ENCODE data around the gene SOCS3.
"Not testable (repeated sequence)": the region's sequence is repeated elsewhere in the genome, so short reads cannot be mapped to it uniquely, and the experiment has no call there.

SOCS3 gene

DNA sequence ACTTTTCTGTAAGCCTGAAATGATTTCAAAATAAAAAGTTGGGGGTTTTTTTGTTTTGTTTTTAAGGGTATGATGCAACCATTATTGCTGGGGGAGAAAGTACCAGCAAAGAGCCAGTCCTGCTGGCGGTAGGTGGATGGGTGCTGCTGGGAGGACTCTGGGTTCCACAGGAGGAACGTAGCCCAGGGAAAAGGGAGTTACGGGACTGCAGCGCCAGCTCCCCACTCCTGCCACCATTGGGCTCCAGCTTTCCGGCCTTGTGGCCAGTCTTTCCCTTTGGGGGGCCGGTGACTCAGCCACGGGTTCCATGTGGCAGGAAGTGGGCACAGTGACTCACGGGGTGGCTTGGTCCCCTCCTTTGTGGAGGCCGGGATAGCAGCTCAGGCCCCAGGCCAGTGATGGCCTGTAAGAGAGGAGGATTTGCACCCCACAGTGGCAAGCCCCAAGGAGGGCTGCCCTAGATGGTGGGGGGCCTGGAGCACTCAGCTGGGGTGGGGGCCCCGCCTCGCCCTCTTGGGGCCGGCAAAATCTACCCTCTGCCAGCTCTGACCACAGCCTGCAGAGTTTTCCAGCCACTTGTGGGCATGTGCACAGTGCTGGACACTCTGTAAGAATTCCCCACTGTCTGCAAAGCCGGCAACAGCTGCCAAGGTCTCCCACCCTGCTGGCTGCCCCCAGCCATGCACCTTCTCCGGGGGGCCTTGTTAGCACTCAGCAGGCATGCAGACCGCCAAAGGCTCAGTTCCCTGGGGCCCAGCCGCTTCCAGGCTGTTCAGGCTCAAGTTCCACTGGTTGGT lies 30.4 kb downstream of the SOCS3 start:
- DNase-seq (ENCODE audit: low spot score): peak; percentile 84

DNA sequence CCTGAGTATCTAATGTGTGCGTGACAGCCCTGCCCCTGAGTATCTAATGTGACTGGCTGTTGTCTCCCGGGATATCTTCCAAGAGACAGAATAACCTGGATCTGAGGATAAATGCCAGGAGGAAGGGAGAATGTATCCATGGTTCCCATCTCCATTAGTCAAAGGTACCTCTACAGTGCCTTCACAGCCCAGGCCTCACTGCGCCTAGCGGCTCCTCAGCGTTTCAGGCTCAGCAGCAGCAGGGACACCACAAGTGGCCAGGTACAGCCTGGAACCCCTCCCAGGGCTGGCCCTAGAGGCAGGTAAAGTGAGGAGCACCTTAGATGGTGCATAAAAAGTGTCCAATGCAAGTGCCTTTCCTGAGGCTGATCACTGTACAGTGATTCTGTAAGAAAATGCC lies 32.0 kb downstream of the SOCS3 start:
- DNase-seq (ENCODE audit: low spot score): no peak

DNA sequence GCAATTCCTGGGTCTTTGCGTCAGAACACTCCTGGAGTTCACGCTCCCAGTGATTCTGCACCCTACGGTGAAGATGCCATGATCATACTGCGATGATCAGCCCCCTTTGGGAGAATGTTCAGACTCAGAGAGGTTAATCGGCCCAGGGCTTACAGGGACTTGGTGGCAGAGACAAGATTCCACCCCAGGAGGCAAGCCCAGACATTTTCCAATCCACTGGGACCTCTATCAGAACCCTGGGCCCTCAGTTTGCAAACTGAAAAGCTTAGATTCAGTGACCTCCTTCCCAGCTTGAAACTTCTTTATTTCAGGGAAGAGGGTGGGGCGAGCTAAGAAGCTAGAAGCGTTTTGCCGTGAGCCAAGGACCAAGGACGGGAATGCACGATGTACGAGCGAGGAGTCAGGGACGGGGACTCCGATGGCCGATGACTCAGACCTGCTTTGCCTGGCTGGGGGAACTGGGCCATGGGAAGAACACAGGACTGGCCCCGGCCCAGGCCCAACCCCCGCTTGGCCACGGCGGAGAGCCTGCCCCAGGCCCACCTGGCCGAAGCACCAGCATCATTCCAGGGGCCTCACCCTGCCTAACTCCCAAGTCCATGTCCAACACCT lies 34.7 kb downstream of the SOCS3 start:
- peak; percentile 85 for DNase-seq (ENCODE audit: low spot score)

DNA sequence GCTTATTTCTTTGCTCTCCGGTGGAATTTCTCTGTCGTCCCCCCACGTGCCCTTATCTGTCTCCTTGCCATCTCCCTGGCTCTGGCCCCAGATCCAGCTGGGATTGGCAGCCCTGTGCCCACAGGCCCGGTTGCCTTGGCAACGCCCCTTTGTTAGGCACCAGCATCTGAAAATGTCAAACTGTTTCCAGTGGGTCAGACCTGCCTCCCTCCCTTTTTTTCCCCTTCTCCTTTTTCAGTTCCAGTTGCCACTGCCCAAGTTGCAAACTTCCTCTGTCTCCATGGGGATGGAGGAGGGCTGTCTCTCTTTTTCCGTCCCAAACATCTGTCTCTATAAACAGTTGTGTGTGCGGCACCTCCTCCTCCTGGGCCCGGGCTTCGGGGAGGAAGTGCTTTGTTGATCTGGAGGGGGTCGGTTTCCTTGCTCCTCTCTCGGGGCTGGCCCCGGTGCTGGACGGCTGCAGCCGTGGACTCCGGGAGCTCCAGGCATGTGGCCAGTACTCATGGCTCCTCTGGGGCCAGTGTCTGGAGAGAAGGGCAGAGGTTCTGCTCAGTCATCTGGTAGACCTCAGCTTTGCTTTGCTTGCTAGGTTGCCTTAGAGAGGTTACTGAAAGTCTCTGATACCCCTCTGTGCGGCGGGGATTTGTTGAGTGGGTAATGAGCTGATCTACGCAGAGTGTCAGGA lies 35.3 kb downstream of the SOCS3 start:
- peak; percentile 81 for DNase-seq (ENCODE audit: low spot score)

DNA sequence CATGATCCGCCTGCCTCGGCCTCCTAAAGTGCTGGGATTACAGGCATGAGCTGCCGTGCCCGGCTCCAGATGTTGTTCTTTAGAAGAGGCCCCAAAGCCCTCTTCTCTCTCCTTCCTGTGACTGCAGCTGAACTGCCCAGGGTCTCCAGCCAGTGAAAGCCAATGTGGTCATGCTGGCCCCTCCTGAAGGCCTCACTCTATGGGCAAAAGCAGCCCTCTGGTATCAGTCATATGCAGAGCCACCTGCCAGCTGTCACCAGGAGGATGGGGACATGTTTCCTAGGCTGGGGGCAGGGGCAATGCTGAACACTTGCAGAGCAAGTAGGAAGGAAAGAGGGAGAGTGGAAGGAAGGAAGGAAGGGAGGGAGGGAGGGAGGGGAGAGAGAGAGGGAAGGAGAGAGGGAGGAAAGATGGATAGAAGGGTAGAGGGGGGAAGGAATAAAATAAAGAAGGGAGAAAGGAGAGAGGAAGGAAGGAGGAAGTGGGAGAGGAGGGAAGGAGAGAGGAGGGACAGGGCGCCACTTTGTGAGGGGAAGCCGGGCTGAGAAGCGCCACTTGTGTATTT lies 36.0 kb downstream of the SOCS3 start:
- no peak for DNase-seq (ENCODE audit: low spot score)

DNA sequence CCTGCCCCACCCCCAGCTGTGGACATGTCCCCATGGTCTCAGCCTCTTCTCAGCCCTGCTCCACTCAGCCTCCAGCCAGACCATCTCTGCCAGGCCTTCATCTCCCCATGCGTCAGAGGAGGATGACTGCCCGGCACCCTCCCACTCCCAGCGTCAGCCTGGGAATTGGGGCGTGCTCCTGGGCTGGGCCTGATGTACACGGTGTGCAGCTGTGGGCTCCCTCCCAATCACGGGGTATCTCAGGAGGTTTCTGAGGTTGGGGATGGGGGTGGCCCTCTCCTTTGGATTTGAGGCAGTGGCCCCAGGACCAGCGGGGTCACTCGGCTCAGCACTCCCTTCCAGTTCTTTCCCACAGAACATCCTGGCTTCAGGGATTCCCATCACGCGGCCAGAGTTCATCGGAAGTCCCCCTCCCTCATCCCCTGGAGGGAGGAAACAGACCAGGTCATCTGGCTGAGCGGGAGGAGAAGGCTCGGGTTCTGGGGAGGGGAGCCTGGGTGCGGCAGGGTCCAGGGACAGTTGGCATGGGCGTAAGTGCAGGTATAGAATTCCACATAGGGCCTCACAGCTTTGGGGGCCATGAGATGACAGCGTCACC lies 36.9 kb downstream of the SOCS3 start:
- DNase-seq (ENCODE audit: low spot score): peak; percentile 59

DNA sequence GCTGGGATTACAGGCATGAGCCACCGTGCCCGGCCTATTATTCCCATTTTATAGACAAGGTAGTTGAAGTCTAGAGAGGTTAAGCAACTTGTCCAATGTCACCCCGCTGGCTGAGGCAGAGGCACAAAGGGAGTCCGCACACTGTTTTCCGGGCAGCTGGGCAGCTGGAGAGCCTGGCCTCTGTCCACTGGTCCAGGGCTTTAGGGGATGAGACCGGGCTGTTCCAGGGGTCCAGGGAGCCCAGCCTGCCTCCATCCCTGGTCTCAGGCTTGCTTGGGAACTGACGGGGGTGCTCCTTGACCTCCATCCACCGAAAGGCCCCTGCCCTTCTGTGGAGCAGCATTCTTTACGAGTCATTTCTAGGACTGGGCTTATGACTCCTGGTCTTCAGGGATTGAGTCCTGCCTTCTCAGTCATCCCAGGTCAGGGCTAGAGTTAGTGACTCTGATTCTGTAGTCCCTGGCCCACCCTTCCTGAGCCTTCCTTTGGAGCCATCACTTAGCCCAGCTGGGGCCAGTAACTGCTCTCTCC lies 37.5 kb downstream of the SOCS3 start:
- no peak for DNase-seq (ENCODE audit: low spot score)

DNA sequence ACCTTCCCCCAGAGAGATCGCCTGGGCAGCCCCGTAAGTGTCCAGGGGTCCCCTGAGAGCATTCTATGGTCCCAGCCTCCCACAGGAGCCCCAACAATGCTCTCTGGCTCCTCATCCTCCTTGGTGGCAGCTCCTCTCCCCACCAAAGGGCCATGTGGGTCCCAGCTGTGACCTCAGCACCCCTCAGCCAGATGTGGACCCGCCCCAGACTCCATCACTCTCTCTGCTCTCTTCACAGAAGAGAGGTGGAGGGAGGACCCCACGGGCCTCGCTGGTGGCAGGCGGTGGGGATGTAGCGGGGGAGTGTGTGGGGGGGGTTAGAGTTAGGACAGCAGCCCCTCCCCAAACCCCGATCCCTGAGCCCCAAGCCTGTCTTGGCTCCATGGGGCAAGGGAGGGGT lies 41.0 kb downstream of the SOCS3 start:
- no peak for DNase-seq (ENCODE audit: low spot score)

DNA sequence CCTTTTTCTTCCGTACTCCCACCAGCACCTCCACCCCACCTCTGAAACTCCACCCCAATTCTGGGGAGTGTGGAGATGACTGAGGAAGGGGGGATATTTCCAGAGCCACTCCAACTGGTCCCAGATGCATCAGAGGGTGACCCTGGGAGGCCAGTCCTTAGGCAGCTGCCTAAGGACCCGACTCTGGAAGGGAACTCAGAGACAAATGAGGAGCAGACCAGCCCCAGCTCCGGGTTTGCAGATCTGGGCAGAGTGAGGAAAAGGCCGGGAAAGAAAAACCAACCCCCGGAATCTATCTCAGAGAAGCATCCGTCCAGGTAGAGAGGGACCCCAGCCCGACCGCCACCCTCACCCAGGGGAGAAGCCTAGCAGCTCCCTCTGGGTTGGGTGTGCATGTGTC lies 41.5 kb downstream of the SOCS3 start:
- DNase-seq (ENCODE audit: low spot score): no peak

DNA sequence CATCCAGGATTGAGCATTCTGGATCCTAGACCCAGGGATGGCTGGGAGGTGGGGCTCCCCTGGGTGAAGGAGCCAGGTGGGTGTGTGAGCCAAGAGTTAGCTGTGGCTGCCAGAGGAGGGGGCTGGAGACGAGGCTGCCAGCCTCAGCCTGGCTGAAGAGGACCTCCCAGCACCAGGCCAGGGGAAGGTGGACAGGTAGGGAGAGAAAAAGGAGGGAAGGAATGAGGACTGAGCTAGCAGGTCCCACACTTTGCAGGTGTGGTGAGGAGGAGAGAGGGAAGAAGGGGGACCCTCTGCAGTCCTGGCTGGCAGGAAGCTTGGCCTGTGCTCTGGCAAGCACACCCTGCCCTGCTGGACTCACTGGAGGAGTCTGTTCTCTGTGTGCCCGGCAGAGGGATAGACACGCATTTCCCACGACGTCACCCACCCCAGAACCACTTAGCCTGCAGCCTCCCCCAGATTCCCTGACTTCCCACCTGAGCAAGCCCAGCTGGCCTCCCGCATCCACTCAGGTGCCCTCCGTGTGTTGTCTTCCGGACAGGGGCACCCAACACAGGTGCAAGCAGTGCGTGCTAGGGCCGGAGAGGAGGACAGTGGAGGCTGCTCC lies 42.0 kb downstream of the SOCS3 start:
- DNase-seq (ENCODE audit: low spot score): no peak

DNA sequence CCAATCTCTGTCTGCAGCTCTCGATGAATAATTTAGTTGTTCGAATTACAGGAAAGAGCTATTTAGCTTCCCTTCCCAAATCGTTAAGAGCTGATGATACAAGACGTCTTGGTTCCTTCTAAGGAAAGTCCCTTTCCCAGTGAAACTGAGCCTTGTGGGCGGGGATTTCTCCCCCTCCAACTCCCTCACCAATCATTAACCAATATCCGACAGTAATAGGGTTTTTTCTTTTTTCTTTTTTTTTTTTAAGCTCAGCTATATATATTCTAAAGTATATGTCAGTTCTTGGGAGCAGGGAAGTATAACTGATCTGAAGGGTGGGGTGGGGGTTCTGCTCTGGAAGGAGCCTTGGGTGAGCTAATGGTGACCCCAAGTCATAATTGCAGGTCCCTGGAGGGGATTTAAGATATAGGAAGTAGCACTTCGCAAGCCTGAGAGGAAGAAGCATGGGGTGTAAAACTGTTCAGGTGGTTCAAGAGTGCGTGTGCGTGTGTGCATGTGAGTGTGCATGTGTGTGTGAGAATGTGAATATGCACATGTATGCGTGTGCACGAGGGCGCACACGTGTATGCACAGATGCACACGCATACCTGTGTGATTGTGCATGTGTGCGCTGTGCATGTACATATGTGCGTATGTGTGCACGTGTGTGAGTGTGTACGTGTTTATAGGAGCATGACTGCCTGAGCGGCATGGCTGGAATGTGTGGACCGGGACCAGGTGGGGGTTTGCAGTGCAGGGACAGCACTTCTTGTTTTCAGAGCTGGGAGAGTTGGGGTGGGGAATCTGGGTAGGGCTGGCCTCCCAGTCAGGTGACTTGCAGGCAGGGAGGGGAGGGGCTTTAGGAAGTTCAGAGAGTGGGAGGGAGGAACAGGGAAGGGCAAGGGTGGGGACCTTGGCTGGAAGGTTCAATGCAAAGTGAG lies 42.7 kb downstream of the SOCS3 start:
- DNase-seq (ENCODE audit: low spot score): no peak

DNA sequence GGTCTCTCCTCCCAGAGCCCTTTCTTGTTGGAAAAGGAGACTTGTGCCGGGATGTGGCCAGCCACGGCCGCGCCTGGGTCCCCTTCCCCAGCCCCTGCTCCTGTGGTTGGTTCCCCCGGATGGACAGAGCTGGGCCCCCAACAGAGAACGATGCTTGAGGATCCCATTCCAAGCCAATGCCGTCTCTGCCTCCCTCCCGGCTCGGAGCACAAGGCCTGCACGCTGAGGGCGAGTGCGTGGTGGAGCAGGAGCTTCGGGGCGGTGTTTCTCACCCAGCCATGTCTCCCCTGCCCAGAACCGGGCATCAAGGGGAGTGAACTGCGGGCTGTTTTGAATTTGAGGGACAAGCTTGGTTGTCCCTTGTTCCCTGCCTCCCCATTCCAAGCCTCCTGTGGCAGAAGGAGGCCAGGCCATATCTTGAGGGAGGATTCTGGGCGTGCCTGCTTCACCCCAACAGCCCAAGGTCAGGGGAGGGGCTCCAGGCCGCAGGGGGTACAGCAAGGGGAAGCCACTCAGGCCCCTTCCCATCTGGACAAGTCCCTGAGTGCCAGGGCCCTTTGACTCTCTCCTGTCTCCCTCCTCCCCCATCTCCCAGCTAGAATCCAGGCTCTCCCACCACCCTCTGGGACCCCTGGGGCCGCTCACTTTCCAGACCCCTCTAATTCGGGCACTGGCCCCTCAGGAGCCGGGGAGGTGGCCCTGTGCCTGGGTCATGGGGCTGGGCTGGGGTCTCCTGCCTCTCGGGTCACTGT lies 43.6 kb downstream of the SOCS3 start:
- no peak for DNase-seq (ENCODE audit: low spot score)

DNA sequence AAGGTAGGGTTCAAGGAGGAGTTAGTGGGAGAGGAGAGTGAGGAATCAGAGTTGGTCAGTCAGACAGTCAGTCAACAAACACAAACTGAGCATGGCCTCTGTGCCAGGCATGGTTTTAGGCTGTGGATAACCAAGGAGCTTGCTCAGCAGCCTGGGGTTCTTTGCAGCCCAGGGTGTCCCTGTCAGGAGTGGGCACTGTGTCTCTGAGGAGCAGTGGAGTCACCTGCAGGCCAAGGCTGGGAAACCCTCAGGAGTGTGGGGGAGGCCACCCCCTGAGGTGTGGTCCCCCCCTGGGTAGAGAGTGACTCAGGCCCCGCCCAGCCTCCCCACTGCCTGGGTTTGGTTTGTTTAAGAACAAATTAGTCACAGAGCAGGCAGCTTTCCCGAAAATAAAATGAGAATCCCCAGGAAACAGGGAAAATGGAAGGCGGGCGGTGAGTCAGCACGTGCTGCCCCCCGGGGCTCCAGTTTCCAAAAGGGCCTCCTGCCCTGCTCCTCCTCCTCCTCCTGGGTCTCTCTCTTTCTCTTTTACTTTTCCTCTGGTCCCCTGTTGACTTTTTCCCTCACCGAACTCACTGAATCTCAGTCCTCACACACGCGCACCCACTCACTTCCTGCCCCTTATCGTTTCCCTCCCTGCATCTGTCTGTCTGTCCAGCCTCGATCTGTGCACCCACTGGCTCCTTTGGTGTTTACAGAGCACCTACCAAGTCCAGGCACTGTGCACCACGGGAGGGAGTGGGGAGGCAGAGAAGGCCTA lies 44.3 kb downstream of the SOCS3 start:
- peak; percentile 94 for DNase-seq (ENCODE audit: low spot score)

DNA sequence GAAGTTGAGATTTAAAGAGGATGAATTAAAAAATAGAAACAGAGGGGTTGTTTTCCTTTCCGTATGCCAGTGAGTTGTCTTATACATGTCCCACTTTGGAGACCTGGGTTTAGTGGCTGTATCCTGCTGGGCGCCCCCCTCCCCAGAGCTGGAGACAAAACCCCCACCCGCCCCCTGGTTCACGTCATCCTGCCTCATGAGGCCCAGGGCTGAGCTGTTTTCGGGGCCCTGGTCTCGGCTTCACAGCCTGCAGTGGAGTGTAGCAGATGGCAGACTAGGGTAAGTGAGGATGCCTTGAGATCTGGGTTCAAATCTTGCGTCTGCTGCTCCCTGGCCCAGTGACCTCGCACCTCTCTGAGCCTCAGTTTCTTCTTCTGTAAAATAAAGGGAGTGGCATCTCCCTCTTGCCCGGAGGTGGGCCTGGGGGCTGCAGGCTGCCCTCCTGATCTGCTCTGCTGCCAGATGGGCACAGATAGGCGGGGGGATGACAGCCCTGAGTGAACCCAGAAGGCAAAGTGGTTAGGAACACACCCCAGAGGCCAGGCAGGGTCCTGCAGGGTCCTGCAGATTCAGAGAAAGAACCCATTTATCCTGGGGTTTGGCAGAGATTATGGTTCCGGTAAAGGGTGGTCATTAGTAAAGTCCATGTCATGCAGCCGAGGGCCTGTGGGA lies 45.1 kb downstream of the SOCS3 start:
- no peak for DNase-seq (ENCODE audit: low spot score)

DNA sequence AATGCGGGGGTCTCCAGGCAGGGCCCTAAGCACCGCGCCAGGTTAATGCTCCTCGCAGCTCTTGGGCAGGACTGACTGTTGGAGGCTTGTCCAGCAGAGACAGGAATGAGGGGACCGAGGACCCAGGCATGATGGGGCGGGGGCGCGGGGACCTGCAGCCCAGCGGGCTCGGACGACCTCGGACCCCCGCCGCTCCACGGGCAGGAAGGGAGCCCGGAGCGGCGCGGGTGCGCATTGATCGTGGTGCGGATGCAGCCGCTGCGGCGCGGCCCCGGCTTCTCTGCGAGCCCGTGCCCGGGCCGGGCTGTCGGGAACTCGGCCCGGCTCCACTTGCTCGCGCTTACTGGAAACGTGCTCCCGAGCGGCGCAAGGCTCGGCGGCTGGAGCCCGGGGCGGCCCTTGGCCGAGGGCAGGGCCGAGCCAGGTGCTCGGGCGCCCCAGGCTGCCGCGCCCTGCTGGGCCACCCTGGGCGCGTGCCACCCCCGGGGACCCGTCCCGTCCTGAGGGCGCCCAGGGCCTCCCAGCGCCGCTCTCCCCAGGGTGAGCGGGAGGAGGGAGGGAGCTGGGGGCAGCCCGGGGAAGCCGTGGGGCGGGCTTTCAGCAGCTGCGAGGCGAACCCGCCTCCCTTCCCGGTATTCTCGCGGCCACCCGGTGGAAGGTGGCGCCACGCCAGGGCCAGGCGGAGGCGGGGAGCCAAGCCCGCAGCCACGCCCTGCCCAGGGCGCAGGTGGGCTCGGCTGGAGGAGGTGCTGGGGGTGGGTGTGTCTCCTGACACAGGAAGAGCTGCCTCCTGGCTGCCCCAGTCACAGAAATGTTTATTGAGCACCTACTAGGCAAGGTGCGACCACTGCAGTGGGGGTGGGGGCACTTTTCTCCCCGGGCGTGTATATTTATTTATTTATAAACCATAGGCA lies 45.9 kb downstream of the SOCS3 start:
- peak; percentile 84 for DNase-seq (ENCODE audit: low spot score)

DNA sequence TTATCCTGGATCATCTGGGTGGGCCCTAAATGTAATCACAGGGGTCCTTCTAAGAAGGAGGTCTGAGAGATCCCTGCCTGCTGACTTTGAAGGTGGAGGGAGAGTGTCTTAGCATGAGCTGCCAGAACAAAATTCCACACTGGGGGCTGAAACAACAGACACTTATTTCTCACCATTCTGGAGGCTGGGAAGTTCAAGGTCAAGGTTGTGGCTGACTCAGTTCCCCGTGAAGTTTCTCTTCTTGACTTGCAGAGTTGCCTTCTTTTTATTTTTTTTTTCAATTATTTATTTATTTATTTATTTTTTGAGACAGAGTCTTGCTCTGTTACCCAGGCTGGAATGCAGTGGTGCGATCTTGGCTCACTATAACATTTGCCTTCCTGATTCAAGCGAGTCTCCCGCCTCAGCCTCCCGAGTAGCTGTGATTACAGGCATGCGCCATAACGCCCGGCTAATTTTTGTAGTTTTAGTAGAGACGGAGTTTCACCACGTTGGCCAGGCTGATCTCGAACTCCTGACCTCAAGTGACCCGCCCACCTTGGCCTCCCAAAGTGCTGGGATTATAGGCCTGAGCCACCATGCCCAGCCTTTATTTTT lies 50.1 kb downstream of the SOCS3 start:
- DNase-seq (ENCODE audit: low spot score): not testable (repeated sequence)
